WERI-Rb-1 (cell line): ENCODE data around the gene GNAI2.
"Not testable (repeated sequence)": the region's sequence is repeated elsewhere in the genome, so short reads cannot be mapped to it uniquely, and the experiment has no call there.

Experiments
- DNase-seq: peaks from one replicate; pipeline ENCODE4 v3.0.0-alpha.2; 2020
- H3K27ac ChIP-seq: fragments of 250-450 bp; sonication (Bioruptor Pico); 2 replicates; pipeline ENCODE4 v1.5.1; 2020; ENCODE audit warnings: mild to moderate bottlenecking, moderate library complexity
- H3K27me3 ChIP-seq: fragments of 250-450 bp; sonication (Bioruptor Pico); 2 replicates; pipeline ENCODE4 v1.5.1; 2021; ENCODE audit warnings: mild to moderate bottlenecking, low read depth, moderate library complexity; ENCODE audit not compliant: insufficient read depth, severe bottlenecking
- H3K36me3 ChIP-seq: fragments of 250-450 bp; sonication (Bioruptor Pico); 2 replicates; pipeline ENCODE4 v1.5.1; 2020; ENCODE audit warnings: mild to moderate bottlenecking, moderate library complexity
- H3K4me3 ChIP-seq: 2 replicates; pipeline ENCODE4 v1.5.1; 2011; ENCODE audit warnings: low read depth, mild to moderate bottlenecking, control low read depth, low read length
- H3K9me3 ChIP-seq: fragments of 250-450 bp; sonication (Bioruptor Pico); 2 replicates; pipeline ENCODE4 v1.5.1; 2021; ENCODE audit warnings: mild to moderate bottlenecking, moderate library complexity; ENCODE audit not compliant: severe bottlenecking
- CTCF ChIP-seq: IDR thresholded peaks from 2 replicates; pipeline ENCODE4 v1.5.1; 2011; ENCODE audit warnings: low read depth, mild to moderate bottlenecking, control low read depth, inconsistent platforms, low read length

GNAI2 gene

DNA sequence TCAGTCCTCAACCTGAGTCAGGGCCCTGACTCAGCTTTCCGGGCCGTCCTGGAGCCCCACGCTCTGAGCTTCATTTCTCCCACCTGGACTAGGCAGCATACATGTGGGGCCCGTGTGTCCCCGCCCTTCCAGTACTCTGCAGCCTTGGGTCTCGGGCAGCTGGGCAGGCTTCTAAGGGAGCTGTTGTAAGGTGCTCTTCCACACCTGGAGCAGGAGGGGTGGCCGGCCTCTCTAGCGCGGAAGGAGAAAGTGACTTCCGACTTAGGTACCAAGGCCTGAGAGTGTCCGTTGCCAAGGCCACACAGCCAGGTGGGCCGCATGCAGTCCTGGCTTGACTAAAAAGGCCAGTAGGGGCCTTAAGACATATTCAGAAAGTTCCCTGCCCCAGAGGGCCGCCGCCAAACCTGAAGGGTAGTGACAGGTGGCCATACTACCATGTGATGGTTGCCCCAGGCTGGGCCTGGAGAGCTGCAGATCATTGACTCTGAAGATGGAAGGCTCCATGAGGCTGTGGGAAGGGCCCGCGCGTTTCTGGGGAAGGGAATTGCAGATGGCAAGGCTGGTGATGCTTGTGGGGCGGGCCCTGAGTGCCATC lies 23.5 kb downstream of the GNAI2 start:
- TF ChIP-seq CTCF: no peak
- peak overlapping the region; percentile 99 for H3K27ac ChIP-seq
- H3K4me3 ChIP-seq: peak overlapping the region; percentile 17; the same call in 1 of the 2 replicates

GRCh38 chr3:50260027-50260941 lies 24.3 kb downstream of the GNAI2 start:
- H3K27me3 ChIP-seq: no peaks in the 10 kb centered on the region
- no peaks in the 10 kb centered on the region for H3K9me3 ChIP-seq
- peak overlapping the region; percentile 99 for H3K27ac ChIP-seq
- peak overlapping the region; percentile 64 for H3K4me3 ChIP-seq
- TF ChIP-seq CTCF: peak; percentile 98
- H3K36me3 ChIP-seq: peaks cover 25% of the 10 kb centered on the region
- peak; percentile 92 for DNase-seq

More for the DNA sequence above, 23.5 kb downstream of the GNAI2 start:
- H3K9me3 ChIP-seq: no peaks in the 10 kb centered on the region
- H3K27me3 ChIP-seq: no peaks in the 10 kb centered on the region
- H3K36me3 ChIP-seq: peaks cover 27% of the 10 kb centered on the region
- no peak for DNase-seq

GRCh38 chr3:50260942-50261441 lies 25.0 kb downstream of the GNAI2 start:
- no peaks in the 10 kb centered on the region for H3K9me3 ChIP-seq
- DNase-seq: no peak
- peak overlapping the region; percentile 64 for H3K4me3 ChIP-seq
- H3K36me3 ChIP-seq: peaks cover 25% of the 10 kb centered on the region
- peak overlapping the region; percentile 99 for H3K27ac ChIP-seq
- H3K27me3 ChIP-seq: no peaks in the 10 kb centered on the region
- no peak for TF ChIP-seq CTCF

GRCh38 chr3:50261505-50261904 lies 25.5 kb downstream of the GNAI2 start:
- no peak for TF ChIP-seq CTCF
- no peak for DNase-seq
- Histone ChIP-seq H3K27ac (peak overlapping the region; percentile 99; the same call in 1 of the 2 replicates), H3K9me3 (no peaks in the 10 kb centered on the region), H3K27me3 (no peaks in the 10 kb centered on the region), H3K4me3 (no peak overlapping the region), H3K36me3 (peaks cover 20% of the 10 kb centered on the region)

DNA sequence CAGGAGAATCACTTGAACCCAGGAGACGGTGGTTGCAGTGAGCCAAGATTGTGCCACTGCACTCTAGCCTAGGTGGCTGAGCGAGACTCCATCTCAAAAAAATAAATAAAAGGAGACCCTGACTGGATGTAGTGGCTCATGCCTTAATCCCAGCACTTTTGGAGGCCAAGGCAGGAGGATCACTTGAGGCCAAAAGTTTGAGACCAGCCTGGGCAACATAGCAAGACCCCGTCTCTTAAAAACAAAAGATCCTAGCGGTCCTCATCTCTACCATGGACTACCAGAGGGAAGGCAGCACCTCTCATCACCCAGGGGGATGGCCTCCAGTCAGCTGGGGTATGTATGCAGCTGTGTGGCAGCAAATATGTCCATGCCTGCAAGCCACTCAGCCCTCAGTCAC lies 26.2 kb downstream of the GNAI2 start:
- not testable (repeated sequence) for H3K4me3 ChIP-seq, H3K27me3 ChIP-seq, H3K27ac ChIP-seq, H3K9me3 ChIP-seq, DNase-seq
- H3K36me3 ChIP-seq: peaks cover 13% of the 10 kb centered on the region

DNA sequence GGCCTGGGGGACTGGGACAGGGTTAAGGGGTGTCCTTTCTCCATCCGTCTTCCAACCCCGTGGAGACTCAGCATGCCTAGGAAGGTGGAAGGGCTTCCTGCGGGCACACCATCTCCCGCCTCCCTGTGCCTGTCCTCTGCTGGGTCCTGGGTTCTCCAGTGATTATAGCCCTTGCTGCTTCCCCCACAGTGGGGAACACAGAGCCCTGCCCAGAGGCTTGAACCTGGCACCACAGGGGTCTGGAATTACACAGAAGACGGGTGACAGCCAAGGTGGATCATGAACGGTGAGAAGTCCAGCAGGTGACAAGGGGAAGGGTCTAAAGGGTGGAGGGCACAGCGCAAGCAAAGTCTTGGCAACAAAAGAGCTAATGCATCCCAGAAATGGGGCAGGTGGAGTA lies 26.8 kb downstream of the GNAI2 start:
- Histone ChIP-seq H3K4me3 (no peak overlapping the region), H3K27me3 (no peaks in the 10 kb centered on the region), H3K9me3 (no peaks in the 10 kb centered on the region), H3K27ac (no peak overlapping the region), H3K36me3 (peaks cover 10% of the 10 kb centered on the region)
- DNase-seq: no peak
- no peak for TF ChIP-seq CTCF
